Stimulated activated CD8-positive, alpha-beta memory T cell treated with anti-CD3 and anti-CD28 coated beads, Interleukin-2, amount 100 ng/mL, for 48 hours (primary cell): ENCODE data around the gene MAP4K3.
"Not testable (repeated sequence)": the region's sequence is repeated elsewhere in the genome, so short reads cannot be mapped to it uniquely, and the experiment has no call there.

Experiments
- DNase-seq, 2 donors: peaks; one replicate each; pipeline ENCODE4 v3.0.0-alpha.2; 2020; ENCODE audit warnings: low read depth in 2 of 2

MAP4K3 gene

DNA sequence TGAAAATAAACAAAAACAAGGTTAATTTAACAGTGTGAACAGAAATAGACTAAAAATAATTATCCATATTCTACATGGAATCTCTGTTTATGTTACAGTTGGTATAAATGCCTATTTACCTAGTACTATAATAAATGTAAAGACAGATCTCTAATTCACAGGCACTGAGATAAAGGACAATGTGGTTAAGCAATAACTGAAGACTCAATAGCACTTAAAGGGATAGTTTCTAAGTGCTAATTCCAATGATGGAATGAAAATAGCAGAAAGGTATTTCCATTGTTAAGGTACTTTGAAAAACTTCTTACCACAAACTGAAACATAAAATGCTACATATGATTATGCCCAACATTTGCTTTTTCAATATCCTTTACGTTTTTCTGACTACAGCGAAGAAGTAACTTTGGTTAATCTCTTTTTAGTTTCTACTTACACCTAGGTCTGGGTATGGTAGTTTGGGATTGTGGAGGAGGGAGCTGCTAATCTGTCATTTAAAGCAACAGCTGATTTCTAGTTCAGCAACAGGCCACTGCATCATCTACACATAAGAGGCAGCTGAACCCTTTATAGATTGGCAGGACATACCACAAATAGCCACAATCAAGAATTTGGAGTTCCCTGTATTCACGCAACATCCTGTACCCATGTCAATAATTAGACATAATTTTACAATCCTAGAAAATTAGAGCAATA is 27.2 kb downstream of the MAP4K3 start:
- no peak for DNase-seq

DNA sequence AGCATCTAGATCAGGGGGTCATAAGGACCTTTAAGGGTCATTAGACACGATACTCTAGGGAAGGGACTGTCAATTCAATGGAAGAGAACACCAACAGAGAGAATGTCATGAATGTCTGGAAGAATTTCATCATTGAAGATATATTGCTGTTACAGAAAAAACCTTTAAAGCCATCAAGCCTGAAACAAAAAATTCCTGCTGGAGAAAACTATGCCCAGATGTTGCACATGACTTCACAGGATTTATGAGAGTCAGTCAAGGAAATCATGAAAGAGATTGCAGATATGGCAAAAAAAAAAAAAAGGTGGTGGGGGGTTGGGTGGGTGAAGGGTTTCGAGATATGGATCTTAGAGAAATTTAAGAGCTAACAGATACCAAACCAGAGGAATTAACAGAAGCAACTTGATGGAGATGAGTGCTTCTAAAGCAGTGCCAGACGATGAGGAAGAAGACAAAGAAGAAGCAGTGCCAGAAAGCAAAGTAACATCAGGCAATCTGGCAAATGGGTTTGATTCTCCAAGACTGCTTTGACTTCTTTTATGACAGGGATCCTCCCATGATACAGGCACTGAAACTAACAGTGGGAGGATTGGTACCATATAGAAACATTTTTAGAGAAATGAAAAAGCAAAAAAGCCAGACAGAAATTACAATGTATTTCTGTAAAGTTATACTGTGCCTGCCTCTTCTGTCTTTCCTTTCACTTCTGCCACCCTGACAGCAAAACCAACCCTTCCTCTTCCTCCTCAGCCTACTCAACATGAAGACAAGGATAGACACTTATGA is 28.5 kb downstream of the MAP4K3 start:
- no peak for DNase-seq

DNA sequence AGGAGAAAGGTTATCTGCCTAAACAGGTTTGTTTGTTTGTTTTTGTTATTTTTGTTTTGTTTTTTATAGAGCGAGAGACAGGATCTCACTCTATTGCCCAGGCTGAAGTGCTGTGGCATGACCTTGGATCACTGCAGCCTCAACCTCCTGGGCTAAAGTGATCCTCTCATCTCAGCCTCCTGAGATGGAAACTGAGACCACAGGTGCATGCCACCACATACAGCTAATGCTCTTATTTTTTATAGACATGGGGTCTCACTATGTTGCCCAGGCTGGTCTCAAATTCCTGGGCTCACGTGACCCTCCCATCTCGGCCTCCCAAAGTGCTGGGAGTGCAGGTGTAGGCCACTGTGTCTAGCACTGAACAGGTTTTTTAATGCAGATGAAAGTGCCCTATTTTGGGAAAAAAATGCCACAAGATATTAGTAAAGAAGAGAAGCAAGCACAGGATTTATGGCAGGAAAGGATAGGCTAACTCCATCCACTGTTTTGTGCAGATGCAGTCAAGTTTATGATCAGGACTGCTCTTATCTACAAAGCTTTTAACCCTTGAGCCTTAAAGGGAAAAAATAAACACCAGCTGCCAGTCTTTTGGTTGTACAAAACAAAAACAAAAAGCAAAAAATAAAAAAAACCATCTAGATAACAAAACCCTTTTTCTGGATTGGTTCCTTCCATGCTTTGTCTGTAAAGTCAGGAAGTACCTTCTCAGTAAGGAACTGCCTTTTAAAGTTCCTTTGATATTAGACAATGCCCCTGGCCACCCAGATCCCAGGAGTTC is 29.4 kb downstream of the MAP4K3 start:
- no peak for DNase-seq

DNA sequence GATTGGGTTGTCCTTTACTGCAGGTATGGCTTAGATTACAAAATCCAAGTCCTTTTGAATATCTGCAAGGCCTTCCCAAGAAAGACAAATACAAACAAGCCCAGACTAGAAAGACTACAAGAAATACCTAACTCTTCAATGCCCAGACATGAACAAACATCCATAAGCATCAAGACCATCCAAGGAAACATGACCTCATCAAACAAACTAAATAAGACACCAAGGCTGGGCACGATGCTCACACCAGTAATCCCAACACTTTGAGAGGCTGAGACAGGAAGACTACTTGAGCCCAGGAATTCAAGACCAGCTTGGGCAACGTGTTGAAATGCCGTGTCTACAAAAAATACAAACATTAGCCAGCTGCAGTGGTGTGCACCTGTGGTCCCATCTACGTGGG is 31.7 kb downstream of the MAP4K3 start:
- DNase-seq = no peak

DNA sequence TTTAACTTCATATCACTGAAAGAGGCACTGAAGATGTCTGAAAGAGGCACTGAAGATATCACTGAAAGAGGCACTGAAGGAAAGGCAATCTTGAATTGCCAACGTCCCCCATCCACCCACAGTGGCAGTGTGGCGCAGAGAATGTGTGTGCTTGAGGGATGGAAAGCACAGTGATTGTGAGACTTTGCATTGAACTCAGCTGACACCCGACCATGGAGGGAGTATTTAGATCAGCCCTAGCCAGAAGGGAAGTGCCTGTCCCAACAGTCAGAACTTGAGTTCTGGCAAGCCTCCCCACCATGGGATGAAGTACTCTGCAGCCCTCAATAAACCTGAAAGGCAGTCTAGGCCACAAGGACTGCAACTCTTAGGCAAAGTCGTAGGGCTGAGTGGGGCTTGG is 33.8 kb downstream of the MAP4K3 start:
- DNase-seq = no peak

DNA sequence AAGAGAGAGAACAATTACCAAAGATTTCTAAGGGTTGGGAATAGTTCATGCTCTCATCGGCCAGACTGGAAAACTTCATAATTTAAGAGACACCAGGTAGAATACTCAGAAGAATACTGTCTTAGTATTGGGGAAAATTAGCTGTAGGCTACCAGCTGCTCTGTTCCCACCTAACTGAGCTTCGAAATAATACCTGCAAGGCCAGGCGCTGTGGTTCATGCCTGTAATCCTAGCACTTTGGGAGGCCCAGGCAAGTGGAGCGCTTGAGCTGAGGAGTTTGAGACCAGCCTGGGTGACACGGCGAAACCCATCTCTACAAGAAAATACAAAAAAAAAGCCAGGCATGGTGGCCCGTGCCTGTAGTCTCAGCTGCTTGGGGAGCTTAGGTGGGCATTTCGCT is 35.8 kb downstream of the MAP4K3 start:
- no peak for DNase-seq

DNA sequence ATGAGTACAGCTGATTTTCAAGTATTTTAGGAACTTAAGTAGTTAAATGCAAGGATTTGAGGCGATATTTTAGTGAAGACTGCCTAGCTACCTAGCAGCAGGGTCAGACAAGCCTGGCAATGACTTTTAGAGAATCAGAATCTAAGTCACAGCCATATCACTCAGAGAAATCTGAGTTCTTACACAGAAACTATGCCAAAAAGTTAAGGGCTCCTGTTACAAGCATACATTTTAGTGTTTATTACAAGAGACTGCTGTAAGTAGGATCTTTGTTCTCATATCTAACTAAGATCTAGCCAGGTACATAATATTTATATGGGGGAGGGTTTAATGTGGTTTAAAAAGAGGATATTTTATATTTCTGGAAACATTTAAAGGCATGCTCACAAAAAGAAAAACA is 37.5 kb downstream of the MAP4K3 start:
- DNase-seq = no peak

DNA sequence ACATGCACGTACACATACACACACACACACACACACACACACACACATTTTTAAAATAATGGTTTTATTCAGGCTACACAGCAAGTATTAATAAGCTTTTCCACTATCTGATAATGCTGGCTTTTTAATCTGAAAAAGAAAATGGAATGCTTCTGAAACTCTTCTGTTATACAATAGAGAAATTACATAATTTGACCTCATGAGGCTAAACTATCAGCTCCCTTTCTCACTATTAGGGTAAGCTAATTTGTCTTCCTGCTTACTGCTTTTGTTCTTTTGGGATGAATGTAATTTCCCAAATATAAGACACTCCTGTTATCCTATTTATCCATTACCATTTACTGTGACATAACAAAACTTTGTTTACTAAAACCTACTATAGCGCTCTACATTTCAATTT is 41.8 kb downstream of the MAP4K3 start:
- no peak for DNase-seq

DNA sequence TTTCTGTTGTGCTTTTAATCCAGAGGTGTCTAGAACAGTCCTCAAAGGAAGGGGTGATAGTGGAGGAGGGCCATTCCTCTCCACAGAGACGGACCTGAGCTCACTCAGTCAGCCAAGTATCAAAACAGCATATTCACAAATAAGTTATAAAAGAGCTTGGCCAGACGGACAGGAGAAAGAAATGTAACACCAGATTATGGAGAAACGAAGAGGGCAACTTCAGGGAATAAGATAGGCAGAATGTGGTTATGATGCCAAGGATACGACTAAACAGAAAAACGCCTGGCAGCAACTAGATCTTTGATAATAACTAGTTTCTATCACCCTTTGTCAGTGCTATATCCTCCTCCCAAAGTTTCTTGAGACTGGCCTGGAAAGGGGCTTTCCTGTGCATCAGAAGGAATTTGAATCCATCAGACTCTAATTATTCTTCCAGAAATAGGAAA is 42.5 kb downstream of the MAP4K3 start:
- DNase-seq = no peak

DNA sequence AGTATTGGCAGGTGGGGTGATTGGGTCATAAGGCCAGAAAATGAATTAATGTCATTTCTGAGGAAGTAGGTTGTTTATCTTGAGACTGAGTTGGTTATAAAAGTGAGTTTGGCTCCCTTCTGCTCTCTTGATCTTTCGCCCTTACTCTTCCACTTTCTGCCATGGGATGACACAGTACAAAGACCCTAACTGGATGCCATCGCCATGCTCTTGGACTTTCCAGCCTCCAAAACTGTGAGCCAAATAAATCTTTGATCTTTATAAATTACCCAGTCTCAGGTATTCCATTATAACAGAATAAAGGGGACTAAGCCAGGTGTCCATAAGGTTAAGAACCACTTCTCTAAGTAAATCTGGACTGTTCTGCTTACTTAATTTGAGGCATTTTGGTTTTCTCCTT is 44.4 kb downstream of the MAP4K3 start:
- no peak for DNase-seq

DNA sequence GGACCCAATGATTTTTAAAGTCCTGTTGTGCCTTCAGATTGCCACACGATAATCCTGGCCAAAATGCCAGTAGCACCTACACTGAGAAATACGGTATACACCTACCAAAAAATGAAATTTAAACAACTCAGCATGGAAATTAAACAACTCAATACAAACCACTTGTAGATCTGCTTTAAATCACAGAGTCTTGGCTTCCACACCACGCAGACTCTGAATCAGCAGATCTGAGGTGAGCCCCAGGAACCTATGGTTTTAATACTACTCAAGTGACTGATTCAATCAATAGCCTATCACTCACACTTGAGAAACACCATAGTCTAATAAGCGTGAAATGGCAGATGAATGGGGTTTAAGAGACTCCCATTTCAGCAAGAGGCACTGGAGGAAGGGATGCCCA is 46.9 kb downstream of the MAP4K3 start:
- no peak for DNase-seq

DNA sequence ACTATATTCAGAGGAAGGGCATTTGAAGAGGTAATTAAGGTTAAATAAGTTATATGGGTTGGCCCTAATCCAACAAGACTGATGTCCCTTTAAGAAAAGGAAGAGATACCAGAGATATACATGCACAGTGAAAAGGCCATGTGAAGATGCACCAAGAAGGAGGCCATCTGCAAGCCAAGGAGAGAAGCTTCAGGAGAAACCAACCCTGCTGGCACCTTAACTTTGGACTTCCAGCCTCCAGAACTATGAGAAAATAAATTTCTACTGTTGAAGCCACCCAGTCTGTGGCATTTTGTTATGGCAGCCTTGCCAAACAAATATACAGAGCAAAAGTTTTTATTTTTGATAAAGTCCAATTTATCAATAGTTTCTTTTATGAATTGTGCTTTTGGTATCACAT is 51.0 kb downstream of the MAP4K3 start:
- no peak for DNase-seq

DNA sequence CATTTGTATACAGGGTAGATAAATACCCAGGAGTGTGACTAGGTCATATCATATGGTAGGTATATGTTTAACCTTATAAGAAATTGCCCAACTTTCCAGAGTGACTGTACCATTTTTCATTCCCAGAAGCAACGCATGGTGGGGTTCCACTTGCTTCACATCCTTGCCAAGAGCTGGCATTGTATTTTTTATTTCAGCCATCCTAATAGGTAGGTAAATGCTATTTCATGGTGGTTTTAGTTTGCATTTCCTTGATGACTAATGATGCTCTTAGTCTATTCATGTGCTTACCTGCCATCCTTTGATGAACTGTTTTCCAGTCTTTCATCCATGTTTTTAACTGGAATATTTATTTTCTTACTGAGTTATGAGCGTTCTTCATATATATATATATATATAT is 51.9 kb downstream of the MAP4K3 start:
- DNase-seq = no peak

DNA sequence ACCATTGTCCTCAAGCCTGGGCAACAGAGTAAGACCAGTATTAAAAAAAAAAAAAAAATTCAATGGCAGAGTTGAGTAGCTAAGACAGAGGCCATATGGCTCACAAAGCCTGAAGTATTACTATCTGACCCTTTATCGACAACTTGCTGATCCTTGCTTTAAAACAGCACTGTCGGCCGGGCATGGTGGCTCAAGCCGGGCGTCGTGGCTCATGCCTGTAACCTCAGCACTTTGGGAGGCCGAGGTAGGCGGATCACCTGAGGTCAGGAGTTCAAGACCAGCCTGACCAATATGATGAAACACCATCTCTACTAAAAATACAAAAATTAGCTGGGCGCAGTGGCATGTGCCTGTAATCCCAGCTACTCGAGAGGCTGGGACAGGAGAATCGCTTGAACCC is 53.0 kb downstream of the MAP4K3 start:
- not testable (repeated sequence) for DNase-seq

DNA sequence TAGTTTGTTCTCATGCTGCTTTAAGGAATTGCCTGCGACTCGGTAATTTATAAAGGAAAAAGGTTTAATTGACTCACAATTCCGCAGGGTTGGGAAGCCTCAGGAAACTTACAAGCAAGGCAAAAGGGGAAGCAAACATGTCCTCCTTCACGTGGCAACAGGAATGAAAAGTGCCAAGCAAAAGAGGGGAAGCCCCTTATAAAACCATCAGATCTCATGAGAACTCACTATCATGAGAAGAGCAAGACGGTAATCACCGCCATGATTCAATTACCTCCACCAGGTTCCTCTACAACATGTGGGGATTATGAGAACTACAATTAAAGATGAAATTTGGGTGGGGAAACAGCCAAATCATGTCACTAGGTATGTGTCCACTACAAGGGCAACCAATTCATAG is 53.9 kb downstream of the MAP4K3 start:
- no peak for DNase-seq

DNA sequence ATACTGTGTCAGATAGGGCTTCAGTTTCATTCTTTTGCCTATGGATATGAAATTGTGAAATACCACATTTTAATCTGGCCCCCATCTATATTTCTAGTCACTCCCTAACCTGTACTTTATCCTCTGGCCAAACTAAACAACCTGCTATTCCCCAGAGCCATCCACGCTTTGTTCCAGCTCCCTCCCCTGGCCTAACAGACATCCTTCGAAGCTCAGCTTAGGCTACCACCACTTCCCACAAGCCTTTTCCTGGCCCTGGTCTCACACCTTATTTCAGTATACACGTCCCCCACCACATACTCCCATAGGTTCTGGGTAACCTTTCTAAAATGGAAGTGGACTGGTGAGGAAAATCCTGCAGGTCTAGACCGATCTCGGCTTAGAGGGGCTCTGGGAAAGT is 55.4 kb downstream of the MAP4K3 start:
- DNase-seq = no peak

DNA sequence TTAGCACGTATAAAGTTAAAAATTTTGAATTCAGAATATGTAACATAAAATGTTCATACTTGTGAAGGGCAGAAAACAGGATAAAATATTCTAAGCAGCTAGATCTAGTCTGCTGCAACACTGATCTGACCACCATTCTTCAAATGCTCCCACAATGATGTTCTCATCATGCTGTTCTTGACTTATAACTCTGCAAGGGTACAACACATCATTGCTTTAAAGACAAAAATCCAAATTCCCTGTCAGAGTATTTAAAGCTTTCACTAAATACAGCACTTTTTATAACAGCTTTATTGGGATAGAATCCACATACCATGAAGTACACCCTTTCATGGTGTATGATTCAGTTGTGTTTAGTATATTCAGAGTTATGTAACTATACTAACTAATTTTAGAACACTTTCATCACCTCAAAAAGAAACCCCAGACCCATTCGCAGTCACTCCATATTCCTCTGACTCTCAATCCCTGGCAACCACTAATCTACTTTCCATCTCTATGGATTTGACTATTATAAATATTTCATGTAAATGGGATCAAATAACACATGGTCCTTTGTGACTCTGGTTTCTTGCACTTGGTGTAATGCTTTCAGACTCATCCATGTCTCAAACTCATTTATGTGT is 56.4 kb downstream of the MAP4K3 start:
- DNase-seq = no peak

DNA sequence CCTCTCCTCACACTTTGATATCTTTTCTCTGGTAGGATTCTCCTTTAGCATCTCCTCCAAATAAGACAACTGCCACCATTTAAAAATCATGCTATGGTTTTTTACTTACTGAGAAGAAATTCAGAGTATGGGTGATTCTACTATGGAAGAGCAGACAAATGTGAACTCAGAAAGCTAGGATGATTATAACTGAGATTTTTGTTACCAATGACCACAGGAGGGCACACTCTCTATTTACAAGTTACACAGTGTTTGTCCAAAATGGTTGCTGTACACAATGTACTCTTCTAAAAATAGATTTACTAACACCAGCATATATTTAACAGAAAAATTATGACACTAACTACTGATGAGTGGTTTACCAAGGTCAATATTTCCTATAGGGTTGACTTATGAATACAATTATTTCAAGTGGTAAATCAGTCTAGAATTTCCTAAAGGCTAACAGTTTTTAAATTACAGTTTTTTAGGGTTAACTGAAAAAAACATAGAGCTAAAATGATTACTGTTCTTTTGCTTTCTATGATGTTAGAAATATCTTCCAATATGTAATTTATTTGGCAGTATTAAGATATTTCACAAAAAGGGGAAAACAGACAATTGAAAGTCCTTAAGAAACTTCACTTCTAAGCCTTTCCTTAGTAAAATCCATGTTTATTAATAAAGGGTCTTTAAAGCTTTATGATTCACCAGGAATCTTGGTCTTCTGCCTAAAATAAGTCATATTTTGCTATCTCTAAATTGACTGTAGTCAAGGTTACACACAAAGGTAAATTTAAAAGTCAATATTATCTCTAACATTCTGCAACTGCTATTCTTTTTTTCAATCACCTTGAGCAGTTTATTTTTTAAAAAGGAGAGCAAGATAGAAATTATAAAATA is 57.2 kb downstream of the MAP4K3 start:
- no peak for DNase-seq

DNA sequence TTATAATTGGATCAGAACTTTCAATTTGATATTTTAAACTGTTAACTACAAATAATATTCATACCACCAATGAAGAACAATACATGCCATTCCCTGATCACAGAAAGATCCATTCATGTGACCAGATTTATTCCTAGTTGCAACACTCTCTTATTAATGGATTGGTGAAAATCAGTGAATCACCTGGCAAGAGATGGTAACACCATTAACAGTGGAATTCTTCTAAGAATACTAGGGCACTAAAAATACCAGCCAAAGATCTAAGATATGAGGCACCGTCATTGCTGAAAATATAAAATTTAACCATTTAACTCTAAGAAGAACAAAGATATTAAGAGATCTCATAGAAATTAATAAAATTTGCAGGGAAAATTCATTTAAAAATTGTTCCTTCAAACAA is 58.1 kb downstream of the MAP4K3 start:
- no peak for DNase-seq

DNA sequence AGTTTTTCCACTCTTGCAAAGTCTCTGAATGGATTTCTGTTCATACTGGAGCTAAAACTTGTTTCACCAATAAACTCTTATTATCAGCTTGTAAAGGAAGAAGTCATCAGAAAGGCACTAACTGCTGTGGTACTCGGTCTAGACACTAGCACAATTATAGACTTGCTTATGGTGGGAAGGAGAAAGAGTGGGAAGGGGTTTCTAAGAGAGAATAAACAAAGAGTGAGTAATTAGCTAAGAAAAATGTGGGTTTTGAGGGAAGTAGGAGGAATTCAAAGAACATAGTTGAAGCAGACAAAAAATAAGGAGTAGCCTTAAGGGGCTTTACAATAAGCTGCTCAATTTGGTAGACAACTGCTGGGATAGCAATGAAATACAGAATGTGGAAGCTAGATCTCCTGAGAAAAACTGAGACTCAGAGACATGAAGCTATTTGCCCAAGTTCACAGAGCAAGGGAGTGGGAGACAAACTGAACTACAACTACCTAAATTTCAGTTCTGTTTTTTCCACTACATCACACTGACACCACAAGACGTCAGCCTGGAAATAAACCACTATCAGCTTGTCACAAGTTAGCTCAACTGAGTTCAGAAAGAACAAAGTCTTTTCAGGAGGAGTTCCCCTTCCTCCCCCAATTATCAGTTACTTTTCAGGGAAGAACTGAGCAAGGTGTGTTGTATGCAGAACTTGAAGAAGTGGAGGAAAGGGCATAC is 59.7 kb downstream of the MAP4K3 start:
- peak in 1 of 2 donors; percentile 3 for DNase-seq

DNA sequence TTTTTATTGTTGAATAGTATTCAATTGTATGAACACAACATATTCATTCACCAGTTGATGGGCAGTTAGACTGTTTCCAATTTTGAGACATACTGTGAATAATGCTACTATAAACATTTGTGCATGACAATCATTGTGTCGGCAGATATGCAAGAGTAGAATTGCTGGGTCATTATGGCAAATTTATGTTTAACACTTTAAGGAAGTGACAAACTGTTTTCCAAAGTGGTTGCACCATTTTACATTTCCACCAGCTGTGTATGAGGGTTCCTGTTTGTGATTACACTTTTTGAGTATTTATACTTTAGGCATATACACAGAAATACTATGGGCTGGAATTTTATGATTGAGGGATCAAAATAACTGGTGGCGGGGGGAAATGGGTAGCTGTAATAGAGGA is 61.2 kb downstream of the MAP4K3 start:
- no peak for DNase-seq
